SU-DHL-6 (cell line): ENCODE measurements around the gene F3.

Experiments used
- H2AFZ ChIP-seq: fragments of 200-600 bp; sonication (generic); 2 replicates; pipeline ENCODE4 v1.6.1; 2014; ENCODE audit warnings: low read depth, mild to moderate bottlenecking, moderate library complexity, mixed read lengths, antibody characterized with exemption, low read length; ENCODE audit not compliant: severe bottlenecking
- H3F3A ChIP-seq: fragments of 200-600 bp; shearing (Covaris generic); 2 replicates; pipeline ENCODE4 v1.6.0; 2016; ENCODE audit warnings: antibody characterized with exemption, mild to moderate bottlenecking; ENCODE audit not compliant: insufficient read depth
- H3K27ac ChIP-seq: fragments of 200-600 bp; sonication (generic); 2 replicates; pipeline ENCODE4 v1.5.1; 2016; ENCODE audit warnings: low read depth, mild to moderate bottlenecking, low read length, moderate library complexity, mixed read lengths
- H3K27me3 ChIP-seq: fragments of 200-600 bp; sonication (generic), shearing (Covaris generic); 2 replicates; pipeline ENCODE4 v1.6.0; 2014; ENCODE audit warnings: mild to moderate bottlenecking, low read length
- H3K36me3 ChIP-seq: fragments of 200-600 bp; sonication (generic); 2 replicates; pipeline ENCODE4 v1.6.1; 2014; ENCODE audit warnings: mild to moderate bottlenecking, low read length, mixed read lengths
- H3K4me2 ChIP-seq: fragments of 300-600, 200-600 bp; shearing (Covaris generic), sonication (generic); 2 replicates; pipeline ENCODE4 v1.6.0; 2014; ENCODE audit warnings: low read length, low read depth, mild to moderate bottlenecking; ENCODE audit not compliant: poor library complexity, severe bottlenecking
- H3K4me3 ChIP-seq: fragments of 200-600 bp; sonication (generic); 2 replicates; pipeline ENCODE4 v1.5.1; 2014; ENCODE audit warnings: antibody characterized with exemption, low read length, mild to moderate bottlenecking, mixed read lengths; ENCODE audit not compliant: insufficient read depth, poor library complexity, severe bottlenecking
- H3K79me2 ChIP-seq: fragments of 200-600 bp; sonication (generic); 2 replicates; pipeline ENCODE4 v1.6.1; 2014; ENCODE audit warnings: mild to moderate bottlenecking, low read length, moderate library complexity; ENCODE audit not compliant: insufficient read depth
- H3K9ac ChIP-seq: fragments of 200-600 bp; sonication (generic); 2 replicates; pipeline ENCODE4 v1.7.0; 2014; ENCODE audit warnings: mild to moderate bottlenecking, low read length
- H3K9me2 ChIP-seq: fragments of 200-600 bp; sonication (generic); replicated peaks from 2 replicates; pipeline ENCODE4 v1.6.1; 2014; ENCODE audit warnings: low read length; ENCODE audit not compliant: insufficient read depth
- H3K9me3 ChIP-seq: fragments of 200-600 bp; sonication (generic); 2 replicates; pipeline ENCODE4 v1.6.1; 2014; ENCODE audit warnings: low read length, mixed read lengths; ENCODE audit not compliant: insufficient read depth
- H4K20me1 ChIP-seq: fragments of 200-600 bp; sonication (generic); 2 replicates; pipeline ENCODE4 v1.6.1; 2014; ENCODE audit warnings: low read depth, mild to moderate bottlenecking, antibody characterized with exemption, low read length, moderate library complexity, mixed read lengths
- CTCF ChIP-seq: fragments of 200-600 bp; sonication (generic); IDR thresholded peaks from one replicate; pipeline ENCODE4 v1.5.1; 2017; ENCODE audit warnings: antibody characterized with exemption, mild to moderate bottlenecking, low read length, moderate library complexity; ENCODE audit not compliant: insufficient read depth, poor library complexity, severe bottlenecking
- EZH2phosphoT487 ChIP-seq: fragments of 200-600 bp; sonication (generic), shearing (Covaris generic); conservative IDR thresholded peaks from 2 replicates; pipeline ENCODE4 v1.6.1; 2018; ENCODE audit warnings: mild to moderate bottlenecking, antibody characterized with exemption, low read length, moderate library complexity, mixed read lengths

Gene F3

DNA sequence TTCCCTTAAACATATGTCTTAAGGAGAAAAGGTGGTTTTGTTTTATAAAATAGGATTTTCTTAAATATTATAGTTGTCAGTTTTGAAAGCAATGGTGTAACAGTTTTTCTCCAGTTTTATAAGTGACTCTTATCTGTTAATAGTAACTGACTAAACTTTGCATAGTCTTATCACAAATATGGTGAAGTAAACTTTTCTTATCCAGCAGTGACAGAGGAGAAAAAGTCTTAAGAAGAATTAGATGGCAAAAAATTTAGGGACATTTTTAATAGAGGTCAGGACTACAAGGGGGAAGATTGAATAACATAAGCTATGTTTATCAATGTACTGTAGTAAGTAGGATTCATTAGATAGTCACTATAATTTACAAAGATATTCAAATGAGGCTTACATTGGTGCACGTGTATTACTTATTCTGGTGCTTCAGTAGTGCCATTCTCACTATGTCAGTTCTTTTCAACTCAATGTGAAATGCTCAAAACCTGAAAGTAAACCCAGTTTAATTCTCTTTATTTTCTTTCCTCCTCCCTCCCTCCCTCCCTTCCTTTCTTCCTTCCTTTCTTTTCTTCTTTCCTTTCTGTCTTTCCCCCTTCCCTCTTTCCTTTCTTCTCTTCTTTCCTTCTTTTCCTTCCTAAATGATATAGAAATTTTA lies 26.1 kb downstream of the F3 start:
- H3K9me3 ChIP-seq, result no peaks in the 10 kb centered on the region
- no peak overlapping the region for H3K9ac ChIP-seq
- H2AFZ ChIP-seq, result no peak overlapping the region
- no peak overlapping the region for H3K4me3 ChIP-seq
- no peak overlapping the region for H3K4me2 ChIP-seq
- TF ChIP-seq CTCF (no peak), EZH2phosphoT487 (no peak)
- H4K20me1 ChIP-seq, result no peaks in the 10 kb centered on the region
- no peaks in the 10 kb centered on the region for H3F3A ChIP-seq
- no peaks in the 10 kb centered on the region for H3K27me3 ChIP-seq
- no peaks in the 10 kb centered on the region for H3K9me2 ChIP-seq
- no peaks in the 10 kb centered on the region for H3K79me2 ChIP-seq
- peaks cover 3% of the 10 kb centered on the region; the same call in 1 of the 2 replicates for H3K36me3 ChIP-seq
- no peak overlapping the region for H3K27ac ChIP-seq

- no peaks in the 10 kb centered on the region for H3K79me2 ChIP-seq
- H3K36me3 ChIP-seq, result peaks cover 3% of the 10 kb centered on the region; the same call in 1 of the 2 replicates
- H3K9me3 ChIP-seq, result no peaks in the 10 kb centered on the region
- no peaks in the 10 kb centered on the region for H4K20me1 ChIP-seq
- no peak overlapping the region for H3K4me3 ChIP-seq
- H3K27ac ChIP-seq, result no peak overlapping the region
- H3K4me2 ChIP-seq, result no peak overlapping the region
- no peaks in the 10 kb centered on the region for H3F3A ChIP-seq
- no peaks in the 10 kb centered on the region for H3K9me2 ChIP-seq
- H3K9ac ChIP-seq, result no peak overlapping the region
- H2AFZ ChIP-seq, result no peak overlapping the region
- TF ChIP-seq CTCF (peak; percentile 46), EZH2phosphoT487 (no peak)
- no peaks in the 10 kb centered on the region for H3K27me3 ChIP-seq
These were observed 27.3 kb downstream of the F3 start for GRCh38 chr1:94514095-94514727.

GRCh38 chr1:94512816-94513215 lies 28.7 kb downstream of the F3 start:
- TF ChIP-seq EZH2phosphoT487, result no peak
- TF ChIP-seq CTCF, result no peak
- Histone ChIP-seq H3K4me3 (no peak overlapping the region), H3K9me3 (no peaks in the 10 kb centered on the region), H3F3A (no peaks in the 10 kb centered on the region), H3K27me3 (no peaks in the 10 kb centered on the region), H4K20me1 (no peaks in the 10 kb centered on the region), H3K79me2 (no peaks in the 10 kb centered on the region), H3K9ac (no peak overlapping the region), H3K4me2 (no peak overlapping the region), H3K36me3 (peaks cover 3% of the 10 kb centered on the region; the same call in 1 of the 2 replicates), H3K27ac (no peak overlapping the region), H2AFZ (no peak overlapping the region), H3K9me2 (no peaks in the 10 kb centered on the region)
